Pancreas (tissue), 10 donors: ENCODE measurements around the gene GAB2. TPM values are rescaled to one million over a fixed set of nuclear protein-coding genes. Genes with fewer than 3 reads are reported as not detected.
A peak's percentile ranks its signal among the peaks of the same experiment; 100 is the strongest.

Experiments used
- ATAC-seq, 4 donors: fragments of 200-7000 bp; cut with Tn5 transposase; one replicate each; pipeline versions ENCODE4 v1.8.0 to v1.9.1; 2020; ENCODE audit warnings: mild to moderate bottlenecking in 4 of 4, moderate library complexity in 4 of 4
- DNase-seq, 6 donors: peaks; one replicate each; pipeline ENCODE4 v3.0.0-alpha.2; 2020
- FAIRE-seq: peaks from 2 replicates; lab custom pipeline; 2012; peaks lifted over from hg19 to GRCh38; lab: Jason Lieb, UNC
- H3K27ac ChIP-seq, 4 donors: fragments of 200-600 bp; sonication (generic); 1 replicate in 3 of 4; 2 replicates in 1 of 4; pipeline versions ENCODE4 v1.5.0 to v1.8.0; 2020
- H3K27me3 ChIP-seq, 4 donors: fragments of 200-600 bp; one replicate each; pipeline ENCODE4 v1.8.0; 2021
- H3K36me3 ChIP-seq, 3 donors: fragments of 200-600 bp; sonication (generic) in 1 of 3; one replicate each; pipeline versions ENCODE4 v1.5.0 to v1.8.0; 2020 to 2021
- H3K4me1 ChIP-seq, 3 donors: fragments of 200-600 bp; one replicate each; pipeline ENCODE4 v1.8.0; 2021
- H3K4me3 ChIP-seq, 4 donors: fragments of 200-600 bp; sonication (generic) in 2 of 4; one replicate each; pipeline versions ENCODE4 v1.5.0 to v1.8.0; 2020 to 2021
- H3K9me3 ChIP-seq, 4 donors: fragments of 200-600 bp; one replicate each; pipeline ENCODE4 v1.8.0; 2021
- WGBS, 2 donors: extraction: QIAGEN DNeasy Blood & Tissue Kit; methylation state at CpG; one replicate each; pipeline ENCODE4 v1.1.7; 2013; 5-methylcytosine and 5-hydroxymethylcytosine counted together
- intact Hi-C, 3 donors: fragments of 100-400 bp; cut with DNase I; formaldehyde crosslinking; loops; one replicate each; pipeline versions ENCODE4 v1.11.1 to v1.14.2; 2022
- polyA plus RNA-seq, 2 donors: library from polyadenylated mRNA; stranded (reverse); fragments of 200-250 nt; gene quantifications; one replicate each; pipeline ENCODE4 v1.2.3, GENCODE V29; 2013
- total RNA-seq, 6 donors: library from RNA; stranded (reverse); fragmentation: NEBNext Ultra II Directional in 4 of 6; extraction: Animal tissue kit (Norgen Biotek cat#: 25700) in 4 of 6; gene quantifications; one replicate each; pipeline versions ENCODE4 v1.2.1 to v1.2.4, GENCODE V29; 2021 to 2023
- TF ChIP-seq, protein P1 (sequence below), 4 donors: fragments of 200-600 bp; sonication (generic) in 3 of 4; IDR thresholded peaks; one replicate each; pipeline versions ENCODE4 v1.5.0 to v1.8.0; 2021; ENCODE audit warnings: antibody characterized with exemption in 4 of 4
- donor health status: healthy with polysubstance abuse.
- donor health status: DM: no; HTN: no; CAD: no; lungs with moderate emphysema.
- donor health status: DM: no; HTN: no; CAD: no.
- donor health status: control.
- donor health status: control.
- donor health status: Bipolar disorder and iron deficiency.
- donor health status: DM: yes; HTN: yes; CAD: no.
- donor health status: DM: no; HTN: no; CAD: no.
- donor health status: DM: no; HTN: no; CAD: no.
- donor health status: DM: yes; HTN: yes; CAD: no.

The GAB2 gene
- total and polyA plus RNA-seq, 8 donors: 3.1 to 17.8 (median 9.4) TPM

GRCh38 chr11:78400116-78400515 is 17.5 kb downstream of the GAB2 start:
- intact Hi-C loops: no loop called here
- 95 to 100% methylated on average over 1 of the region's 1 CpG for WGBS, 2 donors

DNA sequence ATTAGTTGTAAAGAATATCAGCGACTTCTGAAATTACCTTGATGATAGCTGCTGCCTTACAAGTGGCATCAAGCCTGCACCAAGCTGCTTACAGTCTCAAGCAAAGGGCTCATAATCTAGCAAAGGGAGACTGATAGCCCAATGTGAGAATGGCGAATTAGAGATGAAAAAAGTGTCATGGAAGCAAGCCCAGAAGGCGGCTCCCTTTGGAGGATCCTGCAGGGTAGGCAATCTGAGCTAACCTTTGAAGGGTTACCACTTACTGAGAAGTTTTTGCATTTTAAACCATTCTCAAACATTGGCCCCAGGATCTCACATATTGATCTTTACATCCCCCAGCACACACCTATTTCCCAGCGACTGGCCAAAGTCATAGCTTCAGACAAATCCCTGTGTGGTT is 18.5 kb downstream of the GAB2 start:
- no peaks in the 10 kb centered on the region for H3K36me3 ChIP-seq
- H3K4me3 ChIP-seq: no peak overlapping the region
- H3K4me1 ChIP-seq: no peaks in the 10 kb centered on the region
- ATAC-seq (no peak), FAIRE-seq (no peak), DNase-seq (no peak)
- WGBS, 2 donors: 84 to 85% methylated on average over 4 of the region's 4 CpGs
- H3K27me3 ChIP-seq: no peaks in the 10 kb centered on the region
- no peak overlapping the region for H3K27ac ChIP-seq
- intact Hi-C loops: no loop called here
- TF ChIP-seq, protein P1, sequence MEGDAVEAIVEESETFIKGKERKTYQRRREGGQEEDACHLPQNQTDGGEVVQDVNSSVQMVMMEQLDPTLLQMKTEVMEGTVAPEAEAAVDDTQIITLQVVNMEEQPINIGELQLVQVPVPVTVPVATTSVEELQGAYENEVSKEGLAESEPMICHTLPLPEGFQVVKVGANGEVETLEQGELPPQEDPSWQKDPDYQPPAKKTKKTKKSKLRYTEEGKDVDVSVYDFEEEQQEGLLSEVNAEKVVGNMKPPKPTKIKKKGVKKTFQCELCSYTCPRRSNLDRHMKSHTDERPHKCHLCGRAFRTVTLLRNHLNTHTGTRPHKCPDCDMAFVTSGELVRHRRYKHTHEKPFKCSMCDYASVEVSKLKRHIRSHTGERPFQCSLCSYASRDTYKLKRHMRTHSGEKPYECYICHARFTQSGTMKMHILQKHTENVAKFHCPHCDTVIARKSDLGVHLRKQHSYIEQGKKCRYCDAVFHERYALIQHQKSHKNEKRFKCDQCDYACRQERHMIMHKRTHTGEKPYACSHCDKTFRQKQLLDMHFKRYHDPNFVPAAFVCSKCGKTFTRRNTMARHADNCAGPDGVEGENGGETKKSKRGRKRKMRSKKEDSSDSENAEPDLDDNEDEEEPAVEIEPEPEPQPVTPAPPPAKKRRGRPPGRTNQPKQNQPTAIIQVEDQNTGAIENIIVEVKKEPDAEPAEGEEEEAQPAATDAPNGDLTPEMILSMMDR (IDR thresholded peaks at IDR 0.05): no peak
- H3K9me3 ChIP-seq: no peaks in the 10 kb centered on the region

More at GRCh38 chr11:78400116-78400515, 17.5 kb downstream of the GAB2 start:
- TF ChIP-seq, protein P1 (IDR thresholded peaks at IDR 0.05): no peak
- no peaks in the 10 kb centered on the region for H3K36me3 ChIP-seq
- H3K4me3 ChIP-seq: no peak overlapping the region
- no peaks in the 10 kb centered on the region for H3K4me1 ChIP-seq
- DNase-seq: no peak
- no peaks in the 10 kb centered on the region for H3K9me3 ChIP-seq
- ATAC-seq: no peak
- FAIRE-seq: no peak
- no peaks in the 10 kb centered on the region for H3K27me3 ChIP-seq
- H3K27ac ChIP-seq: no peak overlapping the region

DNA sequence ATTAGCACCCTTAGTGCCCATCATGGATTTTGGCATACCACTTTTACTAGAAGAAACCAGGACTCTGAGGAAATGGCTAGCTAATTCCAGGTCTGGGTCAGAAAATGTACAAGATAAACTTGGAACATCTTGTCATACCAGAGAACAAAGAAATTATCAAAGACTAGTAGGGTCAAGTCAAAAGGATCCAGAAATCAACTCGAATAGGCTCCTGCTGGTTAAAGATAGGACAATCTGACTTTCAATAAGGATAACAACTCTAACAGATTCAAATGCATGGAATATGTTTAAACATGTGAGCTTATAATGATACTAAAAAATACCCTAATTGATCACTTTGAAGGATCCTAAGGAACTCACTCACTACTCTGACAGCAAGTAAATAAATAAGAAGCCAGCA is 18.9 kb downstream of the GAB2 start:
- Histone ChIP-seq H3K27ac (no peak overlapping the region), H3K4me1 (no peaks in the 10 kb centered on the region), H3K9me3 (no peaks in the 10 kb centered on the region), H3K4me3 (no peak overlapping the region), H3K27me3 (no peaks in the 10 kb centered on the region), H3K36me3 (no peaks in the 10 kb centered on the region)
- FAIRE-seq (no peak), DNase-seq (no peak), ATAC-seq (no peak)
- intact Hi-C loops: no loop called here
- TF ChIP-seq, protein P1 (IDR thresholded peaks at IDR 0.05): no peak
- 66 to 77% methylated on average over 1 of the region's 1 CpG for WGBS, 2 donors

GRCh38 chr11:78397398-78397797 is 20.2 kb downstream of the GAB2 start:
- TF ChIP-seq, protein P1 (IDR thresholded peaks at IDR 0.05): no peak
- Histone ChIP-seq H3K4me3 (no peak overlapping the region), H3K36me3 (no peaks in the 10 kb centered on the region), H3K4me1 (no peaks in the 10 kb centered on the region), H3K27me3 (no peaks in the 10 kb centered on the region), H3K27ac (no peak overlapping the region), H3K9me3 (no peaks in the 10 kb centered on the region)
- FAIRE-seq: no peak
- WGBS, 2 donors: 89 to 97% methylated on average over 3 of the region's 3 CpGs
- intact Hi-C loops: no loop called here
- ATAC-seq: peak in 1 of 4 donors; percentile 17
- DNase-seq: no peak

DNA sequence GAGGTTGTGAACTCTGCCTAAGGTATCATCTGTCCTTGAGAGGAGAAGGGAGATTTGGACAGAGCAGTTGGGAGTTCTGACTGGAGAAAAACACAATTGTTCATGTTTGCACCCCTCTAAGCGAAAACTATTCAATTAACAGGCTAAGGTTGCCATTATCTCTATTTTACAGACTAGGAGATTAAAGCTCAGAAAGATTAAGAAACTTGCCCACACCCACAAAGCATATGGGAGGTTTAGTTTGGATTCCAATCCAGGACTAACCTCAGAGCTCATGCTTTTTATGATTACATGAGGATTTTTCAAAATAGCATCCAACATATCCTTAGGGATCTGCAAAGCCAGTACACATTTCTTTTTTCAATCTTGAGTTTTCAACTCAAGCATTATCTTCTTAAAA is 22.0 kb downstream of the GAB2 start:
- Histone ChIP-seq H3K27me3 (no peaks in the 10 kb centered on the region), H3K4me1 (no peaks in the 10 kb centered on the region), H3K36me3 (no peaks in the 10 kb centered on the region), H3K9me3 (no peaks in the 10 kb centered on the region), H3K27ac (no peak overlapping the region), H3K4me3 (no peak overlapping the region)
- DNase-seq (no peak), ATAC-seq (no peak), FAIRE-seq (no peak)
- TF ChIP-seq, protein P1 (IDR thresholded peaks at IDR 0.05): no peak
- intact Hi-C loops: no loop called here
- 86 to 96% methylated on average over 1 of the region's 1 CpG for WGBS, 2 donors
